Neural cell (in vitro differentiated cells): ENCODE data around the gene EPHX1. TPM values are rescaled to one million over a fixed set of nuclear protein-coding genes. Genes with fewer than 3 reads are reported as not detected.

Experiments used
- H2AFZ ChIP-seq: fragments of 200-600, 300-800 bp; sonication (generic), shearing (Covaris generic); 2 replicates; pipeline ENCODE4 v1.6.0; 2014; ENCODE audit warnings: low read depth, mild to moderate bottlenecking, antibody characterized with exemption, low read length, moderate library complexity
- H3F3A ChIP-seq: fragments of 200-600 bp; shearing (Covaris generic); 2 replicates; pipeline ENCODE4 v1.6.1; 2016; ENCODE audit warnings: mild to moderate bottlenecking, moderate library complexity, mixed read lengths, antibody characterized with exemption, low read length; ENCODE audit not compliant: insufficient read depth, poor library complexity, severe bottlenecking
- H3K27ac ChIP-seq: fragments of 200-600, 300-800 bp; sonication (generic), shearing (Covaris generic); 2 replicates; pipeline ENCODE4 v1.5.1; 2014; ENCODE audit warnings: mild to moderate bottlenecking, low read length, moderate library complexity
- H3K27me3 ChIP-seq: fragments of 300-800, 200-600 bp; sonication (generic), shearing (Covaris generic); 2 replicates; pipeline ENCODE4 v1.6.0; 2014; ENCODE audit warnings: mild to moderate bottlenecking, low read depth, low read length, moderate library complexity; ENCODE audit not compliant: insufficient read depth
- H3K36me3 ChIP-seq: fragments of 300-800, 200-600 bp; sonication (generic), shearing (Covaris generic); 2 replicates; pipeline ENCODE4 v1.5.1; 2014; ENCODE audit warnings: mild to moderate bottlenecking, antibody characterized with exemption, low read length, moderate library complexity; ENCODE audit not compliant: insufficient read depth
- H3K4me2 ChIP-seq: fragments of 300-800, 200-600 bp; sonication (generic), shearing (Covaris generic); 2 replicates; pipeline ENCODE4 v1.6.0; 2014; ENCODE audit warnings: mild to moderate bottlenecking, low read length
- H3K4me3 ChIP-seq: fragments of 300-800, 200-600 bp; sonication (generic), shearing (Covaris generic); 2 replicates; pipeline ENCODE4 v1.5.1; 2014; ENCODE audit warnings: mild to moderate bottlenecking, low read length, moderate library complexity
- H3K79me2 ChIP-seq: fragments of 200-600 bp; shearing (Covaris generic); replicated peaks from 2 replicates; pipeline ENCODE4 v1.6.0; 2014; ENCODE audit warnings: mild to moderate bottlenecking, low read length, moderate library complexity; ENCODE audit not compliant: insufficient read depth
- H3K9ac ChIP-seq: fragments of 300-800, 200-600 bp; sonication (generic), shearing (Covaris generic); 2 replicates; pipeline ENCODE4 v1.6.1; 2016; ENCODE audit warnings: mild to moderate bottlenecking, low read length, mixed read lengths
- H3K9me2 ChIP-seq: fragments of 200-600 bp; shearing (Covaris generic); 2 replicates; pipeline ENCODE4 v1.6.1; 2016; ENCODE audit warnings: mild to moderate bottlenecking, low read length, mixed read lengths; ENCODE audit not compliant: insufficient read depth
- H3K9me3 ChIP-seq: fragments of 200-600, 300-800 bp; sonication (generic), shearing (Covaris generic); 2 replicates; pipeline ENCODE4 v1.6.1; 2016; ENCODE audit warnings: mild to moderate bottlenecking, mixed run types, low read length, moderate library complexity, mixed read lengths
- H4K20me1 ChIP-seq: fragments of 200-600 bp; shearing (Covaris generic); 2 replicates; pipeline ENCODE4 v1.6.1; 2016; ENCODE audit warnings: mild to moderate bottlenecking, mixed run types; ENCODE audit not compliant: insufficient read depth
- EP300 ChIP-seq: fragments of 450-650 bp; conservative IDR thresholded peaks from 2 replicates; pipeline ENCODE4 v1.6.1; 2014; ENCODE audit warnings: antibody characterized with exemption, mild to moderate bottlenecking, moderate library complexity; ENCODE audit not compliant: poor library complexity, severe bottlenecking
- EZH2 ChIP-seq: fragments of 200-600, 300-800 bp; shearing (Covaris generic), sonication (generic); IDR thresholded peaks from 2 replicates; pipeline ENCODE4 v1.6.1; 2014; ENCODE audit warnings: antibody characterized with exemption, low read length, borderline replicate concordance, mild to moderate bottlenecking; ENCODE audit not compliant: insufficient read depth, poor library complexity, severe bottlenecking
- MXI1 ChIP-seq: fragments of 450-650 bp; conservative IDR thresholded peaks from 2 replicates; pipeline ENCODE4 v1.6.1; 2014; ENCODE audit warnings: antibody characterized with exemption, mild to moderate bottlenecking; ENCODE audit not compliant: poor library complexity, severe bottlenecking
- POLR2AphosphoS5 ChIP-seq: IDR thresholded peaks from 2 replicates; pipeline ENCODE4 v1.6.1; 2012
- RAD21 ChIP-seq: fragments of 450-650 bp; conservative IDR thresholded peaks from 2 replicates; pipeline ENCODE4 v1.6.1; 2014; ENCODE audit warnings: antibody characterized with exemption, mild to moderate bottlenecking, moderate library complexity
- SMC3 ChIP-seq: fragments of 450-650 bp; conservative IDR thresholded peaks from 2 replicates; pipeline ENCODE4 v1.6.1; 2014; ENCODE audit warnings: antibody characterized with exemption, mild to moderate bottlenecking, moderate library complexity; ENCODE audit not compliant: poor library complexity
- TAF1 ChIP-seq: IDR thresholded peaks from 2 replicates; pipeline ENCODE4 v1.6.1; 2012; ENCODE audit warnings: low read depth
- polyA plus RNA-seq: library from polyadenylated mRNA; depleted of rRNA; stranded (reverse); fragments of >200 nt; gene quantifications from 2 replicates; pipeline ENCODE4 v1.2.3, GENCODE V29; 2014
- TF ChIP-seq, protein P1 (sequence below): fragments of 450-650 bp; IDR thresholded peaks from 2 replicates; pipeline ENCODE4 v1.5.1; 2014; ENCODE audit warnings: antibody characterized with exemption, mild to moderate bottlenecking, moderate library complexity; ENCODE audit not compliant: poor library complexity, severe bottlenecking
- TF ChIP-seq, protein P2 (sequence below): IDR thresholded peaks from 2 replicates; pipeline ENCODE4 v1.6.1; 2012; ENCODE audit warnings: borderline replicate concordance

EPHX1 gene
- polyA plus RNA-seq, 1 donor from 2014 or later: 8.7 TPM

DNA sequence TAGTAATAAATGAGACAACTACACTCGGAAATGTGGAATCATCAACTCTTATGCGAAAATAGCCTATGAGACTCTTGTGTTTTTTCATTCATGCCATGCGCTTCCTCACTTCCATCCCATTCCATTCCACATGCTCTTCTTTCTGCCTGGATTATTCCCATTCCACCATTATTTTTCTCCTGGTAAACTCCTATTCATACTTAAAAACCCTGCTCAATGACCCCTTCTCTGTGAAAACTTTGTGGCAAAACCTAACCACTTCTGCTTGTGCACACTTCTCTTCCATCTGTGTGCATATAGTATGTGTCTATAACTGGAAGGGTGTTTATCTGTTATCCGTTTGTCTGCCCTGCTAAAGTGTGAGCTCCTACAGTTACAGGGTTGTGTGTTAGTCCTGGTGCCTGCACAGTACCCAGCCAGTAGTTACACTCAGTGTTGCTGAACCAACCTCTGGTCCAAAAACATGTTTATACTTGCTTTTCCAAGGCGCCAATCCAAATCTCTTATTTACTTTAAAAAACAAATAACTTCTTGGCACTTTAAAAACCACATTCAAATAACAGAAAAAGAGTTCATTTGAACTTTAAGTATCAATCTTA is 10.7 kb downstream of the EPHX1 start:
- no peaks in the 10 kb centered on the region for H3K9me3 ChIP-seq
- no peak overlapping the region for H3K4me3 ChIP-seq
- TF ChIP-seq EZH2: no peak
- no peak for TF ChIP-seq MXI1
- TF ChIP-seq TAF1: no peak
- no peak for TF ChIP-seq SMC3
- TF ChIP-seq, protein P1, sequence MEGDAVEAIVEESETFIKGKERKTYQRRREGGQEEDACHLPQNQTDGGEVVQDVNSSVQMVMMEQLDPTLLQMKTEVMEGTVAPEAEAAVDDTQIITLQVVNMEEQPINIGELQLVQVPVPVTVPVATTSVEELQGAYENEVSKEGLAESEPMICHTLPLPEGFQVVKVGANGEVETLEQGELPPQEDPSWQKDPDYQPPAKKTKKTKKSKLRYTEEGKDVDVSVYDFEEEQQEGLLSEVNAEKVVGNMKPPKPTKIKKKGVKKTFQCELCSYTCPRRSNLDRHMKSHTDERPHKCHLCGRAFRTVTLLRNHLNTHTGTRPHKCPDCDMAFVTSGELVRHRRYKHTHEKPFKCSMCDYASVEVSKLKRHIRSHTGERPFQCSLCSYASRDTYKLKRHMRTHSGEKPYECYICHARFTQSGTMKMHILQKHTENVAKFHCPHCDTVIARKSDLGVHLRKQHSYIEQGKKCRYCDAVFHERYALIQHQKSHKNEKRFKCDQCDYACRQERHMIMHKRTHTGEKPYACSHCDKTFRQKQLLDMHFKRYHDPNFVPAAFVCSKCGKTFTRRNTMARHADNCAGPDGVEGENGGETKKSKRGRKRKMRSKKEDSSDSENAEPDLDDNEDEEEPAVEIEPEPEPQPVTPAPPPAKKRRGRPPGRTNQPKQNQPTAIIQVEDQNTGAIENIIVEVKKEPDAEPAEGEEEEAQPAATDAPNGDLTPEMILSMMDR: no peak
- TF ChIP-seq RAD21: no peak
- TF ChIP-seq, protein P2, sequence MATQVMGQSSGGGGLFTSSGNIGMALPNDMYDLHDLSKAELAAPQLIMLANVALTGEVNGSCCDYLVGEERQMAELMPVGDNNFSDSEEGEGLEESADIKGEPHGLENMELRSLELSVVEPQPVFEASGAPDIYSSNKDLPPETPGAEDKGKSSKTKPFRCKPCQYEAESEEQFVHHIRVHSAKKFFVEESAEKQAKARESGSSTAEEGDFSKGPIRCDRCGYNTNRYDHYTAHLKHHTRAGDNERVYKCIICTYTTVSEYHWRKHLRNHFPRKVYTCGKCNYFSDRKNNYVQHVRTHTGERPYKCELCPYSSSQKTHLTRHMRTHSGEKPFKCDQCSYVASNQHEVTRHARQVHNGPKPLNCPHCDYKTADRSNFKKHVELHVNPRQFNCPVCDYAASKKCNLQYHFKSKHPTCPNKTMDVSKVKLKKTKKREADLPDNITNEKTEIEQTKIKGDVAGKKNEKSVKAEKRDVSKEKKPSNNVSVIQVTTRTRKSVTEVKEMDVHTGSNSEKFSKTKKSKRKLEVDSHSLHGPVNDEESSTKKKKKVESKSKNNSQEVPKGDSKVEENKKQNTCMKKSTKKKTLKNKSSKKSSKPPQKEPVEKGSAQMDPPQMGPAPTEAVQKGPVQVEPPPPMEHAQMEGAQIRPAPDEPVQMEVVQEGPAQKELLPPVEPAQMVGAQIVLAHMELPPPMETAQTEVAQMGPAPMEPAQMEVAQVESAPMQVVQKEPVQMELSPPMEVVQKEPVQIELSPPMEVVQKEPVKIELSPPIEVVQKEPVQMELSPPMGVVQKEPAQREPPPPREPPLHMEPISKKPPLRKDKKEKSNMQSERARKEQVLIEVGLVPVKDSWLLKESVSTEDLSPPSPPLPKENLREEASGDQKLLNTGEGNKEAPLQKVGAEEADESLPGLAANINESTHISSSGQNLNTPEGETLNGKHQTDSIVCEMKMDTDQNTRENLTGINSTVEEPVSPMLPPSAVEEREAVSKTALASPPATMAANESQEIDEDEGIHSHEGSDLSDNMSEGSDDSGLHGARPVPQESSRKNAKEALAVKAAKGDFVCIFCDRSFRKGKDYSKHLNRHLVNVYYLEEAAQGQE: no peak
- no peak for TF ChIP-seq EP300
- no peak for TF ChIP-seq POLR2AphosphoS5
- no peaks in the 10 kb centered on the region for H3K36me3 ChIP-seq
- no peaks in the 10 kb centered on the region for H3F3A ChIP-seq
- no peaks in the 10 kb centered on the region for H3K9me2 ChIP-seq
- H3K79me2 ChIP-seq: no peaks in the 10 kb centered on the region
- H3K4me2 ChIP-seq: no peak overlapping the region
- no peak overlapping the region for H3K9ac ChIP-seq
- no peak overlapping the region for H2AFZ ChIP-seq
- no peak overlapping the region for H3K27ac ChIP-seq
- H3K27me3 ChIP-seq: no peaks in the 10 kb centered on the region
- H4K20me1 ChIP-seq: no peaks in the 10 kb centered on the region

DNA sequence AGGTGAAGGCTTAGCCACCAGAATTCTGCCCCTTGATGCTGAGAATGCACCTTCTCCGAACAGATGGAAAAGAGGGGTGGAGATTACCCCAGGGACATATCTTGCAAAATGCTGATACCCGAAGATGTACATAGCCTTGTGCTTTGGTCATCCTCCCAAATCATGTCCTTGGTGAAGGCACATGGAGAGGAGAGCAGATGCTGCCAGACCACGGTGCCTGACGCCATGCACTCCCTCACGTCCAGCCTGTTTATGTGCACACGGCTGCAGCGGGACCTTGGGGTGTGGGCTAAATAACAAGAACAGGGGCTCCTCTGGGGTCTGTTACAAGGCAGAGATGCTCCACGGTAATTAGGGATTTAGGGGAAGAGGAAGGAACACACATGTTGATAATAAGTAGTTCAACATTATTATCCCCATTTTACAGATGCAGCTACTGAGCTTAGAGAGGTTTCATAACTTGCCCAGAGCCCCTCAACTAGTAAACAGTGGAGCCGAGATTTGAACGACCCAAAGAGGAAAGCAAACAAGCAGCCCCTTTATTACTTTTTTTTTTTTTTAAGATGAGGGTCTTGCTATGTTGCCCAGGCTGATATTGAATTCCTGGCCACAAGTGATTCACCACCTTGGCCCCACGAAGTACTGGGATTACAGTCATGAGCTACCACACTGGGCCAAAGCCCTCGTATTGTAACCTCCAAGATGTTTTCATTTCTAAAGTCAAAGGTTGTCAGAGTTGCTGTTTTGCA is 12.9 kb downstream of the EPHX1 start:
- no peak for TF ChIP-seq EZH2
- no peaks in the 10 kb centered on the region for H3K9me2 ChIP-seq
- H3K27ac ChIP-seq: no peak overlapping the region
- H3K4me3 ChIP-seq: no peak overlapping the region
- no peak overlapping the region for H2AFZ ChIP-seq
- no peak overlapping the region for H3K4me2 ChIP-seq
- no peak overlapping the region for H3K9ac ChIP-seq
- H3F3A ChIP-seq: no peaks in the 10 kb centered on the region
- no peaks in the 10 kb centered on the region for H3K27me3 ChIP-seq
- H3K79me2 ChIP-seq: no peaks in the 10 kb centered on the region
- no peaks in the 10 kb centered on the region for H3K9me3 ChIP-seq
- H4K20me1 ChIP-seq: no peaks in the 10 kb centered on the region
- H3K36me3 ChIP-seq: no peaks in the 10 kb centered on the region
